Fibroblast of mammary gland (primary cell): Measurements from ENCODE around the gene GFER.

Experiments
- DNase-seq: peaks from one replicate; pipeline ENCODE4 v3.0.0-alpha.2; 2010; ENCODE audit warnings: low read depth
- H3K4me3 ChIP-seq: 2 replicates; pipeline ENCODE4 v1.5.1; 2011; ENCODE audit warnings: low read depth, mild to moderate bottlenecking, low read length, moderate library complexity; ENCODE audit not compliant: control insufficient read depth
- CTCF ChIP-seq: conservative IDR thresholded peaks from 2 replicates; pipeline ENCODE4 v1.5.1; 2011; ENCODE audit warnings: low read depth, low read length, inconsistent platforms; ENCODE audit not compliant: control insufficient read depth, insufficient read depth

Gene GFER

GRCh38 chr16:1978476-1979120 lies 5.4 kb upstream of the GFER start:
- TF ChIP-seq CTCF = no peak
- H3K4me3 ChIP-seq = no peak overlapping the region
- DNase-seq = no peak

- no peak for TF ChIP-seq CTCF
- H3K4me3 ChIP-seq = no peak overlapping the region
- peak; percentile 15 for DNase-seq
Measured at GRCh38 chr16:1979271-1980029, 4.5 kb upstream of the GFER start.

GRCh38 chr16:1980030-1980769 lies 3.8 kb upstream of the GFER start:
- no peak for TF ChIP-seq CTCF

GRCh38 chr16:1980770-1981087 lies 3.3 kb upstream of the GFER start:
- no peak for TF ChIP-seq CTCF
- no peak overlapping the region for H3K4me3 ChIP-seq

More at GRCh38 chr16:1980030-1980769, 3.8 kb upstream of the GFER start:
- no peak overlapping the region for H3K4me3 ChIP-seq
- DNase-seq = no peak

GRCh38 chr16:1981398-1981836 lies 2.6 kb upstream of the GFER start, which contains the start of gene NOXO1:
TSS of gene NOXO1 (minus strand) at chr16:1981469. CDS start at chr16:1981179, 290 bp downstream.
- DNase-seq = no peak
- TF ChIP-seq CTCF = no peak
- H3K4me3 ChIP-seq = no peak within 1 kb of the TSS

More at GRCh38 chr16:1980770-1981087, 3.3 kb upstream of the GFER start:
- no peak for DNase-seq

- DNase-seq = no peak
- H3K4me3 ChIP-seq = no peak overlapping the region
- no peak for TF ChIP-seq CTCF
Measured at GRCh38 chr16:1982013-1982433, 2.0 kb upstream of the GFER start.
